Activated CD4-positive, alpha-beta T cell treated with anti-CD3 and anti-CD28 coated beads, Interleukin-2, Interleukin-4, amounts not matched to agents 100 ng/mL and 50 ng/mL, durations not matched to agents 16 hours and 8 hours (primary cell): ENCODE measurements around the gene SIX3.

Experiments used
- DNase-seq: peaks from one replicate; pipeline ENCODE4 v3.0.0-alpha.2; 2020; ENCODE audit warnings: low spot score

The SIX3 gene

GRCh38 chr2:44941551-44942234 lies at the start of gene SIX3:
SIX3 (plus strand) TSS chr2:44941702; CDS start chr2:44942105, 403 bp downstream.
- DNase-seq: peak; percentile 57

GRCh38 chr2:44894058-44894457 lies 47.4 kb upstream of the SIX3 start:
- peak; percentile 69 for DNase-seq

GRCh38 chr2:44895061-44895460 lies 46.4 kb upstream of the SIX3 start:
- DNase-seq: no peak

- DNase-seq: no peak
These were observed 44.1 kb upstream of the SIX3 start for GRCh38 chr2:44897406-44897805.

- no peak for DNase-seq
These were observed 39.0 kb upstream of the SIX3 start for GRCh38 chr2:44902217-44903137.

GRCh38 chr2:44904578-44904977 lies 36.9 kb upstream of the SIX3 start:
- DNase-seq: no peak

GRCh38 chr2:44906972-44907371 lies 34.5 kb upstream of the SIX3 start:
- no peak for DNase-seq

GRCh38 chr2:44909831-44910230 lies 31.7 kb upstream of the SIX3 start:
- DNase-seq: no peak

GRCh38 chr2:44912660-44913059 lies 28.8 kb upstream of the SIX3 start:
- no peak for DNase-seq

- DNase-seq: no peak
These were observed 25.2 kb upstream of the SIX3 start for GRCh38 chr2:44916291-44916690.

- no peak for DNase-seq
These were observed 23.3 kb upstream of the SIX3 start for GRCh38 chr2:44918095-44918775.

- DNase-seq: no peak
These were observed 20.8 kb upstream of the SIX3 start for GRCh38 chr2:44920751-44921150.

GRCh38 chr2:44922776-44923175 lies 18.7 kb upstream of the SIX3 start:
- no peak for DNase-seq

- DNase-seq: no peak
These were observed 15.9 kb upstream of the SIX3 start for GRCh38 chr2:44925561-44926136.

- no peak for DNase-seq
These were observed 14.5 kb upstream of the SIX3 start for GRCh38 chr2:44926957-44927356.

- DNase-seq: no peak
These were observed 13.5 kb upstream of the SIX3 start for GRCh38 chr2:44927985-44928482.

GRCh38 chr2:44928483-44929158 lies 12.9 kb upstream of the SIX3 start:
- no peak for DNase-seq

GRCh38 chr2:44929159-44929734 lies 12.3 kb upstream of the SIX3 start:
- no peak for DNase-seq

- no peak for DNase-seq
These were observed 11.7 kb upstream of the SIX3 start for GRCh38 chr2:44929735-44930273.

GRCh38 chr2:44930274-44931197 lies 11.0 kb upstream of the SIX3 start:
- DNase-seq: no peak
